ENCODE data around the gene COL9A3.

Gene COL9A3

GRCh38 chr20:62797671-62798532 lies 18.9 kb upstream of the COL9A3 start:
- DNase-seq: no peak

GRCh38 chr20:62799036-62799435 lies 17.8 kb upstream of the COL9A3 start:
- DNase-seq: no peak

DNA sequence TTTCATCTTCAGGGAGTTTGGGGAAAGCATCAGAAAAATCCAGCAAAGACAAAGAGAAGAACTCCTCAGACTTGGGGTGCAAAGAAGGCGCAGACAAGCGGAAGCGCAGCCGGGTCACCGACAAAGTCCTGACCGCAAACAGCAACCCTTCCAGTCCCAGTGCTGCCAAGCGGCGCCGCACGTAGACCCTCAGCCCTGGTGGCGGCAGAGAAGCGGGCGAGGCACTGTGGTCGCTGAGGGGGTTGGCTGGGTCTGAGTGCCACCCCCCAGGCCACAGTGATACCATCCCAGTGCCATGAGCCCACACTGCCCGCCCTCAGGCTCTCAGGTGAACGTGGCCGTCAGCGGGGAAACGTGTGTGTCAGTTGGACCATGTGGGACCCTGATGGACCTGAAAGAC lies 17.4 kb upstream of the COL9A3 start:
- no peak for DNase-seq

DNA sequence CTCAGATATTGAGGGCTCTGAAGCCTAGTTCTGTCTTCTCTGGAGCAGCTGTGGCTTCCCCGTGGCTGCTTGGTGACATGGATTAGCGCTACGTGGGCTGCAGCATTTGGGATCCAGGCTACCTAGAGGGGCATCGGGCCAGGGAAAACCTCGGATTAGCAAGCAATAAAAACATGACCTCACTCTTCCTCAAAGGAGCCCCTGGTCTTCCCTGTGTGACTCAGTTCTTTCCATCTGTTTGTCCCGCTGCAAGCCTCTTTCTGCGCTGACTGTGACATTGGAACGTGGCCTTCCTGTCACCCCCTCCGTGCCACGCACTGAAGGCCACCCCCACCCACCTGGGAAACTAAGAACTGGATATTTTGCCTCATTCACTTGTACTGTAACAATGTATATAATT lies 17.0 kb upstream of the COL9A3 start:
- no peak for DNase-seq

DNA sequence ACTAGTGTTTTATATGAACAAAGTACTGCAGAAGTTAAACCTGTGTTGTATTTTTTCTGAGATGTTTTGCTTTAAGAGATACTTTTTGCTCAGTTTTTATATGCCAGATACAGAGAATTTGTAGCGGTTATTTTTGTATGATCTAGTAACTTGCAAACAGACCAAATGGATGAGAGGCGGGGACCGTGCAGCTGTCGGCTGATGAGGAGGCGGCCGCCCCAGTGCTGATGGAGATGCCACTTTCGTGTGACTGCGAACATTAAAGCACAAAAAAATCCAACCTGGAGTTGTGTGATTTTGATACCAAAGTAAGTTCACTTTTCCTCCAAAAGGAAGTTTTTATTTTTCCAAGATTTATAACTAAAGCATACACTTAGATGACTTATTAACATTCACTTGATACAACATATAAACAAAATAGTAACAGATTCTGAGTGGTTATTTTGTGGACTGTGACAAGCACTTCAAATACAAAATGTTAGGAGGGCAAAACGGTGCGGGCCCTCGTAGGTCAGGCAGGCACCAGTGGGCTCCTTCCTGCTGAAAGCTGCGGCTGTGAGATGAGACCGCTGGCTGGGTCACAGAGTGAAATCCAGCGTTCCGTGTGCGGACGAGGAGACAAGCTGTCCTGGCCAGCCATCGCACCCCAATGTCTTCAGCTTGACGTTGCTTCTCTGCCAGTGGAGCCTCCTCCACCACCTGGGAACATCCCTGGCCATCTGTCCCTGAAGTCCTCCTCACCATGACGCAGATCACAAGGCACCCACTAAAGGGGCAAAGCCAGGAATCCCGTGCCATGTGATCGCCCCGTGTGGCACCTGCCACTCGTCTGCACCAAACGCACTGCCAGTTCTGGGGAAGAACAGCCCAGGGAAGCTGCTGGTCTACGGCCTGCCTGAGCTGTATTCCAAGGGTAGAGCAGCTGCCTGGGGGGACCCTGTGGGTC lies 16.3 kb upstream of the COL9A3 start:
- no peak for DNase-seq

DNA sequence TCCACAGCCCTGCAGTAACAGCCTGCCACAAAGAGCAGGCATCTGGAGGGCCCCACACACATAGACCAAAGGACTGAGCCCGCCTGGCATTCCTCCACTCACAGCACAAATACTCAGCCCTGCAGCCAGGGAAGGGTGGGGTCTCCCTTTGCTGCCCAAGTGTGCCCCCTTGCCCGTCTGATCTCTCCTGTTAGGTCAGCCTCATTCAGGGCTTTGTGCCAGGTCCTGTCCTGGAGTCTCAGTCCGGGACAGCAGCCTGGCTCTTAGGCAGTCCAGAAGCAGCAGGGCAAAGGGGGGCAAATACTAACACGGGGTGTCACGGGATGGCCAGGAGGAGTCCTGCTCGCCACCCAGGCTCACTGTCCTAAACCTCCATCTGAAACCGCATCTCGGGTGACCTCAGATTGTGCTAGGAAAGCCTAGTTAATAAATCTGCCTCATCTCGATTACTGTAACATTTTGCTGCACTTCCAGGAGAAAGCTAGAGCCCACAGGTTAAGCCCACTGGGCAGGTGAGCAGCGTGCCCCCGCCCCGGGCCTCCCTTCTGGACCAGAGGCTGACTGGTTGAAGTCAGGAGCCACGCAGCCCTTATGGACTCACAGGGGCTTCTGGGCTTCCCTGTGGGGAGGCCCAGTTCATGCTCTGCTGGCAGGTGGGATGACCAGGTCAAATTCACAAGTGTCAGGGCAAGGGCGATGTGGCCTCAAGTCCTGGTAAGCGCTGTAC lies 15.4 kb upstream of the COL9A3 start:
- DNase-seq: no peak

DNA sequence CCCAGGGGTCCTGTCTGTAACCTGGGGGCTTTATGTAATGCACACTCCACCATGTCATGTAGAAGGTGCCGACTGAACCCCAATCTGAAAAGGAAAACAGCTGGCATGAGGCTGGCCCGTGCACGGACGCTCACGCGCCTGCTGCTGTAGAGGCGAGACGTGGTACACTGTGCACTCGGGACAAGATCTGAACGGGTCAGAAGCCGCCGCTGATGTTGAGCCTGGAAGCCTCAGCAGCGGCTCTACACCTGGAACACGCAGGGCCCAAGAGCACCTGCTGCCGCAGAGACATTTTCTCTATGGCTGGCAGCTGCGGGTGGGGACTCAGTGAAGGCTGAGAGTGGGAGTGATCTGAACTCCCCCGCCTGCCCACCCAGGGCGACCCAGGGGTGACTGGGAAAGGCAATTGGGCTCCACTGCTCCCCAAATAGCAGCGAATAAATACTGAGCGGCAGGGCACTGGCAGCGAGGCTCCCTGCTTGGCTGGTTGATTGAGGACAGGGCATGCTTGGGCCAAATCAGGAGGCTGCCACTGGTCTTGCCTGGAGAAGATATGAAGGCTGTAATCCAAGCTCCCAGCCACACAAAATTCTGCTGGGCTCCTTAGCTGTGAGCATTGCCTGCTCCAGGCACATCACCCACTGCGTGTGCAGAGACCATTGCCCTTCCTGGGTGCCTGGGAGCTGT lies 14.7 kb upstream of the COL9A3 start:
- no peak for DNase-seq

GRCh38 chr20:62804021-62804626 lies 12.7 kb upstream of the COL9A3 start:
- no peak for DNase-seq

GRCh38 chr20:62804627-62805154 lies 12.2 kb upstream of the COL9A3 start, which contains the start of gene OGFR:
Gene OGFR, plus strand, starts transcription at chr20:62804835. Its CDS starts 25 bp downstream, at chr20:62804860.
- DNase-seq: peak; percentile 45

DNA sequence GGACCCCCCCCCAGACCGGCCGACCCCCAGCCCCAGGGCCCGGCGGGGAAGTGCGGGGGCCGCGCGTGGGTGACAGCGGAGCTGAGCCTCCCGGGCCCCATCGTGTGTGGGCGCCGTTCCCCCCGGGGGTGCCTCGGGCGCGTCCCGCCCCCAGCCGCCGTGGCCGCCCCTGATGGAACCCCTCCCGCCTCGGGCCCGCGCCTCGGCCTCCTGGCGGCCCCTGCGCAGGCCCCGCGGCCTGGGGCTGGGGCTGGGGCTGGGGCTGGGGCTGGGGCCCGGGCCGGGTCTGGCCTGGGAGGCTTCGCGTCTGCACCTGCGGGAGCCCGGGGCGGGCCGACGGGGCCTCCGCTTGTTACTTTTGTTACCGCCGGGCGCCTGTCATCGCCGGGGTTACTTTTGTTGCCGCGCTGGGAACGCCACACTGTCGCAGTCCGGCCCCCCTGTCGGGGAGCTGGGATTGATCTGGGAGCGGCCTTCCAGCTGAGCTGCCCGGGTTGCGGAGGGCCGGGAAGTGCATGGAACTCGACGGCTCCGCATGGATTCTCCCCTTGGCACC lies 11.6 kb upstream of the COL9A3 start:
- DNase-seq: no peak

GRCh38 chr20:62805711-62806382 lies 11.0 kb upstream of the COL9A3 start:
- DNase-seq: no peak

- no peak for DNase-seq
Measured at GRCh38 chr20:62806383-62807050, 10.3 kb upstream of the COL9A3 start.

- no peak for DNase-seq
Measured at GRCh38 chr20:62807444-62808210, 9.2 kb upstream of the COL9A3 start.

GRCh38 chr20:62808211-62808865 lies 8.5 kb upstream of the COL9A3 start:
- no peak for DNase-seq

GRCh38 chr20:62809530-62810428 lies 7.1 kb upstream of the COL9A3 start:
- no peak for DNase-seq

DNA sequence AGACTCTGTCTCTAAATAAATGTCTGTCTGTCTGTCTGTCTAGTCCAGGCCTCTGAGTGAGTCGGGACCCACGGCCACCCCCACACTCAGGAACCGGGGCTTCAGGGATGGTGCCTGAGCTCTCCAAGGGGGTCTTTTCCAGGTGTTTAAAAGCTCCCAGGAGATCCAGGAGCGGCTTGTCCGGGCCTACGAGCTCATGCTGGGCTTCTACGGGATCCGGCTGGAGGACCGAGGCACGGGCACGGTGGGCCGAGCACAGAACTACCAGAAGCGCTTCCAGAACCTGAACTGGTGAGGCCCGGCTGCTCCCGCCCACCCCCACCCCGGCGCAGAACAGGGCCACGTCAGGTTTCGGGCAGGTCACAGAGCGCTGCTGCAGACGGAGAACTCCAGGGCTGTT lies 5.5 kb upstream of the COL9A3 start:
- no peak for DNase-seq

- DNase-seq: no peak
Measured at GRCh38 chr20:62811720-62812119, 5.1 kb upstream of the COL9A3 start.
